HG03439 (cell line): Measurements from ENCODE around the gene TIA1.
"Not testable (repeated sequence)": the region's sequence is repeated elsewhere in the genome, so short reads cannot be mapped to it uniquely, and the experiment has no call there.

Experiments used
- ATAC-seq: cut with Tn5 transposase; IDR thresholded peaks from one replicate; pipeline ENCODE4 v1.9.1; 2021; ENCODE audit warnings: mild to moderate bottlenecking, moderate library complexity; ENCODE audit not compliant: unreplicated experiment

The TIA1 gene

GRCh38 chr2:70248181-70248847, at the start of gene TIA1:
TIA1 (minus strand) TSS chr2:70248628; CDS start chr2:70248430, 198 bp downstream.
- peak; percentile 96 for ATAC-seq

- not testable (repeated sequence) for ATAC-seq
Observed at GRCh38 chr2:70297828-70298227, 49.4 kb upstream of the TIA1 start.

GRCh38 chr2:70283500-70284191, 35.2 kb upstream of the TIA1 start:
- ATAC-seq = no peak

- ATAC-seq = no peak
Observed at GRCh38 chr2:70282439-70282838, 34.0 kb upstream of the TIA1 start.

GRCh38 chr2:70280242-70280798, 31.9 kb upstream of the TIA1 start:
- ATAC-seq = no peak

- ATAC-seq = no peak
Observed at GRCh38 chr2:70270323-70270722, 21.9 kb upstream of the TIA1 start.

GRCh38 chr2:70269422-70270302, 21.2 kb upstream of the TIA1 start:
- ATAC-seq = not testable (repeated sequence)

GRCh38 chr2:70266925-70267324, 18.5 kb upstream of the TIA1 start:
- ATAC-seq = not testable (repeated sequence)

- no peak for ATAC-seq
Observed at GRCh38 chr2:70261501-70261900, 13.1 kb upstream of the TIA1 start.

GRCh38 chr2:70258532-70258875, 10.1 kb upstream of the TIA1 start:
- ATAC-seq = peak; percentile 2

- no peak for ATAC-seq
Observed at GRCh38 chr2:70255637-70256314, 7.3 kb upstream of the TIA1 start.

- ATAC-seq = no peak
Observed at GRCh38 chr2:70250434-70250833, 2.0 kb upstream of the TIA1 start.

- no peak for ATAC-seq
Observed at GRCh38 chr2:70247364-70248180, 856 bp downstream of the TIA1 start.

- no peak for ATAC-seq
Observed at GRCh38 chr2:70243806-70244584, 4.4 kb downstream of the TIA1 start.

- no peak for ATAC-seq
Observed at GRCh38 chr2:70242552-70242951, 5.9 kb downstream of the TIA1 start.

- no peak for ATAC-seq
Observed at GRCh38 chr2:70241340-70241739, 7.1 kb downstream of the TIA1 start.

GRCh38 chr2:70240599-70240998, 7.8 kb downstream of the TIA1 start:
- ATAC-seq = no peak

- no peak for ATAC-seq
Observed at GRCh38 chr2:70233926-70234325, 14.5 kb downstream of the TIA1 start.

GRCh38 chr2:70226781-70227180, 21.6 kb downstream of the TIA1 start:
- no peak for ATAC-seq
